Inferior parietal cortex (tissue), 1 donor: Measurements from ENCODE around the gene HIVEP1.

Experiments
- DNase-seq: peaks from one replicate; pipeline ENCODE4 v3.0.0-alpha.2; 2016; ENCODE audit errors: extremely low spot score

The HIVEP1 gene

DNA sequence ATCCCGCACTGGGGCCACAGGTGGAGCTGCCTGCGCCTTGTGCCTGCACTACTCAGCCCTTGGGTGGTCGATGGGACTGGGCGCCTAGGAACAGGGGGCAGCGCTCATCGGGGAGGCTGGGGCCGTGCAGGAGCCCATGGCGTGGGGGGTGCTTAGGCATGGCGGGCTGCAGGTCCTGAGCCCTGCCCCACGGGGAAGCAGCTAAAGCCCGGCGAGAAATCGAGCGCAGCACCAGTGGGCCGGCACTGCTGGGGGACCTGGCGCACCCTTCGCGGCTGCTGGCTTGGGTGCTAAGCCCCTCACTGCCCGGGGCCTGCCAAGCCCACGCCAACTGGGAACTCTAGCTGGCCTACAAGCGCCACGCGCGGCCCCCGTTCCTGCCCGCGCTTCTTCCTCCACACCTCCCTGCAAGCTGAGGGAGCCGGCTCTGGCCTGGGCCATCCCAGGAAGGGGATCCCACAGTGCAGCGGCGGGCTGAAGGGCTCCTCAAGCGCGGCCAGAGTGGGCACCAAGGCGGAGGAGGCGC, 5.8 kb downstream of the HIVEP1 start:
- no peak for DNase-seq

DNA sequence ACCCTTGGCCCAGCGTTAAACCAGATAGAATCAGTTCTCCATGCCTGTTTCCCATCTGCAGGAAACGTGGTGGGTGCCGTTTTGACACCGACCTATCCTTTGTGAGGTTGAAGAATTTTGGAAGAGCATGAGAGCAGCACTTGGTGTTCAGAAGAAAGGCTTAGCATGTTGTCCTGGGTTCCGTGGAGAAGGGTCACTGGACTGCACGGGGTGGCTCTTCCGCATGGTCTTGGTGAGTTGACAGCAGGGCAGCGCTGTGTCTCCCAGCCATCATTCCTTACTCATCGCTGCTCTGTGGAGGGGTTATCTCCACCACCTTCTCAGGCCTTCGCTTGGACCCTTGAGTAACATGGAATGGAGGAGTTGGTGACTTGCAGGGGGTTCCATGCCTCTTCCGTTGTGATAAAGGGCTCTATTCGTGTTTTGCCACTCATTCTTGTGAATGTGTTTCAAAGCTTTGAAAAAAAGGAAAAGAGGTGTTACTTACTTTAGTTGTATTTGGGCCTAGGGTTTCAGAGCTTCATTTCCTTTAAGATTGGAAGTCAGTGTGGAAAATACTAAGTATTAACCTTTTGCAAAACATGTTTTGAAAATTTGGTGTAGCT, 8.2 kb downstream of the HIVEP1 start:
- no peak for DNase-seq

DNA sequence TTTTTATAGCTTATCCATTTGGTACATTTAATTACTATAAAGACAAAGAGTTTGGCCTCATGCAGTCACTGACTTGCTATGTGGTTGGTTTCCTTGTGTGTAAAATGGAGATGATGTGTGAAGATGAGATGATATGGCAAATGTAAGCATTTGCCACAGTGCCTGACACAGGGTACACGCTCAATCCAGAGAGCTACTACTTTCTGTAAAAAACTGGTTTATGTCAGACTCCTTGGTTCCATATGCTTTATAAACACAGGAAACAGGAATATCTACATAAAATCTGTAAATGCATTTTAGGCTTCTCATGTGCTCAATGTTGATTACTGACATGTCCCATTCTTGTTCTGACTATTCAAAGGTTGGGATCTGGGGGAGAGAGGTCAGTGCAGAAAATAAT, 10.4 kb downstream of the HIVEP1 start:
- no peak for DNase-seq

DNA sequence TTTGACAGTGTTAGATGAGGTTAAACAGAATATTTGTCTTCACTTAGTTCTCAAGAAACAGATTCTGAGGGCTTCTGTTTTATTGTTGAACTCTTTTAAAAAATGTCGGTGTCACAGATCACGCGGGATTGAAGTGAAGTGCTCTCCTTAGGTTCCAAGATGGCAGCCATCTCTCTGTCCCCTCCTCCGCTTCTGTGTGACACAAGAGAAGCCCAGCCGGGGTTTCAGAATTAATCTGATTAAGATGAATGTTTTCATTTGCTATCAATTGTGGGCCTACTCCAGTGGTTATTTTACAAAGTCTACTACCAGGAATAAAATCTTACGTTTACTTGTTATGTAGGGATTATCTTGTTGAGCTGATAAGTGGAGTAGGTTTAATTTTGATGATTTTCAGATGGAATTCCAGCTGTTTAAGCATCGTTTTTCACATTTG, 10.9 kb downstream of the HIVEP1 start:
- no peak for DNase-seq

DNA sequence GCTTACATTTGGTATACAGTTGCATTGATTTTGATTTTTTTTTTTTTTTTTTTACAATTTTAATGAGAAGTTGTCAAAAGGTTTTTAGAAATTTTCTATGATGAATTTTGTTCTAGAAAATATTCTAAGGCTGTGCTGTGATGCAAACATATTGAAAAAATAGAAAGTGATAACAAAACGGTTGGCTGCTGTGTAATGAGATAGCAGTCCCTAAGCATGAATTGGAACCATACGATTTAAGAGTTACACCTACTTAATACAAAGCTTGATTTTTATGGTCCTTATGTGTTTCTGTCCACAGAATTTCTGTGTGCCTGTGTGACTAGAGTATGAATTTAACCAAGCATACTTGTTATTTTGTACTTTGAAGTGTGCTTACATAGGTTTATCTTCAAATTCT, 12.1 kb downstream of the HIVEP1 start:
- no peak for DNase-seq

DNA sequence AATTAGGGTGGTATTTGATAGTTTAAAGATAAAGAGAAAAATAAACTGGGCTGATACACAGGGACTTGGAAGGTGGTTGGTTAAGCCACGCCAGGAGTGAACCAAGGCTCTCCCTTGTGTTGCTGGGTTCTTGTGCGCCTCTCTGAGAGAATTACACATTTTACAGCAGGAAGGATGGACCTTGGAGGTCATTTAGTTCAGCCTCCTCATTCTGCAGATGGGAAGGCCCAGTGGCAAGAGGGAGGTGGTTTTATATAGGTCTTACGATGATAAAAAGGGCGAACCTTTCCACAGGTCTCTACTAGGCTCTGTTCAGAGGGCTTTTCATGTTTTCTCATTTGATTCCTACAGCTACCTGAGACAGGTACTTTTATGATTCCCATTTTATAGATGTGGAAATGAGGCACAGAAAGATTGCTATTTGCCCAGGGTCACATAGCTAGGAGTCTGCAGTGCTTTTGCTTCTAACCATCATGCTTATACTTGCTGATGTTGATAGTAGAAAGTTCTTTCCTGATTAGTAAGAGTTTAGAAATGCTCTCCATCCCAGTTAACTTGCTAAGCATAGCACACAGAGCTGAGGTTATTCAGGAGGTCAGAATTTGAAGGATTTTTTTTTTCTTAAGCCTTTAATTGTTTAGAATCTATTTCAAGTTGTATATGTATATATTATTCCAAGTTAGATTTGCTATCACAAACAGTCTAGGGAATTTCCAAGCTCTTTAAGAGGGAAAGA, 12.8 kb downstream of the HIVEP1 start:
- no peak for DNase-seq

DNA sequence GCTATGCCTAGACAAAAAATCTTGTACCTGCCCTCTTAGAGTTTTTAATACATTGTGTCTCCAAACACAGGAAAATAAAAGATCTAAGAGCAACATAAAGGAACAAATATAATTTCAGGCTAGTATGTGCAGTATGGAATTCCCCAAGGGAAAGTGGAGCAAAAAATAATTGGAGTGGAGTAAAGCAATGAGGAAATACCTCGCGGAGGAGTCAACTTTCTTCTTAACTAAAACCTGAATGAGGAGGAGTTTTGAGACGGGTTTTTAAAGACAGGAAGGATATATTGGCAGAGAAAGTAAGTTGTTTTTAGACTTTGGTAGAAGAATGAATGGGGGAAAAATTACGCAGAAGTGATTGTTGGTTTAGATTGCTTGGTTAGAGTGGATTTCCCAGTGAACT, 14.0 kb downstream of the HIVEP1 start:
- no peak for DNase-seq

DNA sequence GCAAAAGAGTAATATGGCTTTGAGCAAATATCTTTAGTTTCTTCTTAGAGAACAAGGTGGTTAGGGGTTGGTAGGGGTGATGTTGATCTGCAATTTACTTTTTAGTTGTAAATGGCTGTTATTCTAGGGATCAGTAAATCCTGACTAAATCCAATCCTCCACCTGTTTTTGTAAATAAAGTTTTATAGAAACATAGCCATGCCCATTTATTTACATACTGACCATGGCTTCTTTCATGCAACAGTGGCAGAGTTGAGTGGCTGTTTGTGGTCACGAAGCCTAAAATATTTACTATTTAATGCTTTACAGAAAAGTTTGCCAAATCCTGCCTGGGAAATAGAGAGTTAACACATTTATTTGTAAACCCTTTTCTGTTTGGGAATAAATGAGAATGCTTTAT, 14.7 kb downstream of the HIVEP1 start:
- DNase-seq, result no peak

DNA sequence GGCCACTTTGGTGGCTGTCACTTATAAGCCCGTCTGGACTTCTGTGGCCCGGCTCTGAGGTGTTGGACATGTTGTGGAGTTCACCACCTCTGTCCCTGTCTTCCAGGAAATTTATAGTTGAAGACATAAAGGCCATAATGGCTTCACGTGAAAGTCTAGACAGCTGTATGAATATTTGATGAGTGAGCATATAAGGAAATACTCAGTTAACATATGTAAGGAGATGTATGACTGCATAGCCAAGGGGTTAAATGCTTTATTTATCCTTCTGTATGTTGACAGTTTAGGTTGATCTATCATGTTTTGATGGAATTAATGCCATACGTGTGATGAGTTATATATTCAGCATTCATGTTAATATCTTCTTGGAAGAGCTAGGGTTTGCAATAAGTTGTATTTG, 16.1 kb downstream of the HIVEP1 start:
- no peak for DNase-seq

DNA sequence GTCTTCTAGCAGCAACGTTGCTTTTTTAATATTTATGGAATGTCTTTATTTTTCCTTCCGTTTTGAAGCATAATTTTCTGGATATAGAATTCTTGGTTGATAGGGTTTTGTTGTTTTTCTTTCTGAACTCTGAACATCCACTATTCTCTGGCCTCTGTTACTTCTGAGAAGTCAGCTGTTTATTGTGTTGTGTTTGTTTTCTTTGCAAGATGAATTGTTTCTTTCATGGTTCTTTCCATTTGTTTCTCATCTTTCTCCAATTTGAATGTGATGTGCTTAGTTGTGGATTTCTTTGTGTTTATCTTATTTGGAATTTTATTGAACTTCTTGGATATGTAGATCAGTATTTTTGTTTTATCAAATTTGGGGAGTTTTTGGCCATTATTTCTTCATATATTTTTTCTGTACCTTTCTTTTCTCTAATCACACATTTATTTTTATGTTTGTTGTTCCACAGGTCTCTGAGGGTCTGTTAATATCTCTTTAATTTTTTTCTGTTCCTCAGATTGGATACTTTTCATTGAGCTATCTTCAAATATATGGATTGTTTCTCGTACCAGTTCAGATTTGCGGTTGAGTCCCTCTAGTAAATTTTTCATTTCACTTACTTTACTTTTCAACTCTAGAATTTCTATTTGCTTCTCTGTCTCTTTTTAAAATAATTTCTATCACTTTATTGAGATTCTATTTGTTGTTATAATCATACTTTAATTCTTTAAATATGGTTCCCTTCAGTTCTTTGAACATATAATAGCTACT, 18.0 kb downstream of the HIVEP1 start:
- no peak for DNase-seq

DNA sequence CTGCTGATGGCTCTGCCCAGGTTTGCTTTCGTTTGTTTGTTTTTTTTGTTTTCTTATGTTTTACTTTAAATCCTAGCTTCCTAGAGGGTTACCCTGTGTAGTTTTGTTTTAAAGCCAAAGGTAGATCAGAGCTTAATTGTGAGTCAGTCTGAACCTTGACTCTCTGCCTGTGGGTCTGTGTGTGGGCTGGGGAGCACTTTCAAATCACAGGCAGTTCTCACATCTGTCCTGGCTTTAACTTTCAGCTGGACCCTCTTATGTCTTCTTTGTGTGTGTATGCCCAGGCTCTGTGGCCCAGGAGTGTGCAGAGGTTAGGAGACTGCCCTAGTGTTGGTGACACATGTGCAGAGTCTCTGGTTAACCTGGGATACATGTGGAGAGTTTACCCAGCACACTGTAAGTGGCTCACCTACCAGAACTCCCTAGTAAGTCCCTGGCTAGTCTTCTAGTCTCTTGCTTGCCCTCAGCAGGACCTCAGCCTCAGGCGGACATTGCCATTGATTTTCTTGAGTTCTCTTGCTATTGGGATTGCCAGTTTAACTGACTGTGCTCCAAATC, 19.0 kb downstream of the HIVEP1 start:
- DNase-seq, result no peak

DNA sequence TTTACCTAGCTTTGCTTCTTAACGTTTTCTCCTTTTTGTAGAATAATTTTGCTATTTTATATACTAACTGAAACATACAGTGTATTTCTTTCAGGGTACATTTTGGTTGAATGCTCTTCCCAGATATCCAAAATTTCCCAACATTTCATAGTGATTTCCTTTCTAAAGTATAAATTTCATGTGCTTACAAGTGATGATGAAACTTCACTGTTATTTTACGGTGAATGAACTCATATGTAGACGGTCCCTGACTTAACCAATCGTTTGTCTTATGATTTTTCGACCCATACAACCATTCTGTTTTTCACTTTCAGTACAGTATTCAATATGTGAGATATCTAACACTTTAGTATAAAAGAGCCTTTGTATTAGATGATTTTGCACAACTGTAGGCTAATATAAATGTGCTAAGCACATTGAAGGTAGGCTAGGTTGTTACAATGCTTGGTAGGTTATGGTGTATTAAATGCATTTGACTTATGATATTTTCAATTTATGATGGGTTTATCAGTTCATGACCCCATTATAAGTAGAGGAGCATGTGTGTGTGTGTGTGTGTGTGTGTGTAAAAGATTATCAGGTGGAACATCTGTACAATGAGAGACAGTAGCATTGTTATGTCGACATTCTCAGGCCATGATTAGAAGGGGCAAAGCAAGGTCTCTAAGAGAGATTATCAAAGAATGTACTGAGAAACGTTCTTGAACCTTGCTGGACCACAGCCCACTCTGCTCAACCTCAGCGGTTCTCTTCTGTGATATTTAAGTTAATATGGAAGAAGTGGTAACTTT, 20.9 kb downstream of the HIVEP1 start:
- no peak for DNase-seq

DNA sequence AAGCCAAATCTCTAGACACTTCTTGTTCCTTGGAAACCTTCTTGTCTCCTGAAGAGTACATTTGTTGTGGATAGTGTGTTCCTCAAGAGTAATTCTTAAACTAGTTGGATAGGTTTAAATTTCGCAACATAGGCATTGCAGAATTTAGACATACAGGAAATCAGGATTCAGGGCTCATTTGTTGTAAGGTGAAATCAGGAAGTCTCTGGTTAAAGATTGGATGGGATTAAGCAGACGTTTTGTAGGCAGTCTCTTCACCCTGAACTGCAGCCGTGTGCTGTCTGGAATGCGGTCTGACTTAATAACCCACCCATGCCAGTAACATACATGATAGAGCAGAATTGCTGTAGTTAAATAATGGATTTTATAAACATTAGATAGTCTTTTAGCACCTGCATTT, 21.7 kb downstream of the HIVEP1 start:
- DNase-seq, result no peak

DNA sequence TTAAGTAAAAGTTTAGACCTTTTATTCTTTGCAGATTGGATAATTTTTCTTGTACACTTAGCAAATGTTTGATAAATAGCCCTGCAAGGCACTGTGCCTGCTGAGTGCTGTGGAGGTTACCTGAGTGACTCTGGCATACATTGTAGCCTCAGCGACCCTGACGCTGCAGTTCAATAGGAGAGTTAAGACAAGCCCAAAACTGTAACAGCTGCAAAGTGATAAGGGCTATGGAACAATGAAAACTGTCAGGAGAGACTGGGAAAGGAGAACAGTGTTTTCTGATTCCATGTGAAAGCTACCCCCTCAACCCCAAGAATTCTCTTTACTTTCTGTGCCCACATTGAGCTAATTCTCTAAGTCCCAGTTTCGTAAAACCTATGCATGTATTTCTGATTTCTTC, 22.2 kb downstream of the HIVEP1 start:
- DNase-seq, result no peak

DNA sequence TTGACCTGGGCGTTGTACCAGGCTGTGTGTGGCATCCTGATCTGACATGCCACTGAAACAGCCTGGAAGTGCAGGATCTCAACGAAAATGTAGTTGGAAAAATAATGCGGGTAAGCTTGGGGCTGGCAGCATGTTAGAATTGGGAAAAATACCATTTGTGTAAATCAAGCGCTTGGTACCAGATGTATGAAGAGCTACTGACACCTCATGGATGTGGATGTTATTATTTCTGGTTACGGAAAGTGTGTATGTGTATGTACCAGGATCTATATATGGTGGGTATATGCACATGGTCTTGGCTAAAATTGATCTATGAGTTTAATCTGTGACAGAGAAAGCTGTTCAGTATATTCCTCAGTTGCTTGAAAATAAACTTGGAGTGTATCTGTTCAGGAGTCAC, 22.7 kb downstream of the HIVEP1 start:
- DNase-seq, result no peak

DNA sequence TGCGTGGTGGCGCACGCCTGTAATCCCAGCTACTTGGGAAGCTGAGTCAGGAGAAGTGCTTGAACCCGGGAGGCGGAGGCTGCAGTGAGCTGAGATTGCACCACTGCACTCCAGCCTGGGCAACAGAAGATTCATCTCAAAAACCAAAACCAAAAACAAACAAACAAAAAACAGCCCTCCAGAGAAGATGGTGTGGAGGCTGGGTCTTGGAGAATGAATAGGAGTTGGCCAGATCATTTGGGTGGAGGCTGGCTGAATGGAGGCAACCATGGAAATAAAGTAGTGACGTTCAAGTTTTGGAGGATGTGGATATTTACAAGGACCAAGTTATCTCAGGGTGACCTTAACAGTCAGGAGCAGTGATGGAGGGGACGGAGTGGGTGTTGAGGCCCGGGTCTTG, 24.7 kb downstream of the HIVEP1 start:
- no peak for DNase-seq

DNA sequence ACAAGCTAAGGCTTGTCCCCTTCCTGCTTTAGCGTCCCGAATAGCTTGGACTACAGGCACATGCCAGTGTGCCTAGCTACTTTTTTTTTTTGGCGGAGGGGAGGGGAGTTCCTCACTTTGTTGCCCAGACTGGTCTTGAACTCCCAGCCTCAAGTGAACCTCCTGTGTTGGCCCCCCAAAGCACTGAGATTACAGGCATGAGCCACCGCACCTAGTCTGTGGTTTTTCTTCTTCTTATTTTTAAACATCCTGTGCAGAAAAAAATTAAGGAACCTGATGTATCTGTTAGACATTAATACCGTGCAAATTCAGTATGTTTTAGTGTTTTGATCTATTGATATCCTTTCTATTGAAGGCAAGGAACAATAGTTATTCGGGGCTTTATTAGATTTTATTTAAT, 25.7 kb downstream of the HIVEP1 start:
- no peak for DNase-seq

DNA sequence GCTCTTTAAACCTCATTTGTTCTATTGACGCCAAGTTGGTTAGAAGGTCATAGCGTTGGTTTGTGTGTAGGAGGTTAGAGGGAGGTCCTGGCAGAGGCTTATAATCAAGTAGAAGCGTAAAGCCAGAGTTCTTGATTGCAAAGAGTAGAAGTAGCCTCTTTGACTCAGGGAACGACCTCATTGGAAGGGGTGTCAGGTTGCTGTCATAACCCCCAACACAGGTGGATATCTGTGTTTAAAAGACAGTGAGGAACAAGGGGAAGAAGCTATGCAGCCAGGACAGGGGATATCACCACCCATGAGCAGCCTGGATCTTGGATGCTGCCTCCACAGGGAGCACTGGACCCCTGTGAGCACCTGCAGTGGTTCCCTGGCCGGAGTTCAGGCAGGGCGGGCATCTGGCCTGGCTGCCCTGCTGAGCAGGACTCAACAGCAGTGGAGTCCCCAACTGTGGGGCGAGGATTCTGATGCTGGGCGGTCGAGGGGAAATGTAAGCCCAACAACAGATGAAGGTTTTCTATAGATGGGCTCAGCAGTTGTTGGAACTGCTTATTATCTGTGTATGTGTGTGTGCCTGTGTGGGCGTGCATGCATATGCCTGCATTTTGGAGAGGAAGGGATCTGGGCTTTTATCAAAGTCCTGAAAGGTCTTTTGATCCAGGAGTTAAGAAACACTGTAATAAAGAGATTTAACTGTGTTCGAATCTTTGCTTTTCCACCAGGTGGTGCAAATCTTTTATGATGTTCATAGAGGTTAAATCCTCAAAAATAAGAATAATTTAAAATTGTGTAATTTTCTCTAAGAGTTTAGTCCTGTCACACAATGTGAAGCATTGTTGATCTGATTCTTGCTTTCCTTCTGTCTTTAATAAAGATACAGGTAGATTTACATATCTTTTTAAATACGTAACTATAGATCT, 27.7 kb downstream of the HIVEP1 start:
- no peak for DNase-seq

DNA sequence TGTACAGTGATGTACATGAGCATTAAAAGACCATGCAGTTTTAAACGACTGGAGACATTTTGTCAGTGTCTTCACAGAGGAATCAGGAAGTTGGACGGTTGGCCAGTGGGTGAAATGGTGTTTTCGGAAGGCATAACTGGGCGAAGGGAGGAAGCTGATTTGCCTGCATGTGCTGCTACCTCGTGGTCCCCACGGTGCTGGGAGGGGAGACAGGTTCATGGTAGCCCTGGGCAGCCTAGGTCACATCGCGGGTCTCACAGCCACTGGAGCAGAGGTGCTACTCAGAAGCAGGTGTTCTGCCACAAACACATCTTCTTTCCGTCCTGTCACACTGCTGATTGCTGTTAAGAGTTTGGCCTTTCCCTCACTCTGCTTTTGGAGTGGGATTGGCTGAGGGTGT, 35.2 kb downstream of the HIVEP1 start:
- DNase-seq, result no peak

DNA sequence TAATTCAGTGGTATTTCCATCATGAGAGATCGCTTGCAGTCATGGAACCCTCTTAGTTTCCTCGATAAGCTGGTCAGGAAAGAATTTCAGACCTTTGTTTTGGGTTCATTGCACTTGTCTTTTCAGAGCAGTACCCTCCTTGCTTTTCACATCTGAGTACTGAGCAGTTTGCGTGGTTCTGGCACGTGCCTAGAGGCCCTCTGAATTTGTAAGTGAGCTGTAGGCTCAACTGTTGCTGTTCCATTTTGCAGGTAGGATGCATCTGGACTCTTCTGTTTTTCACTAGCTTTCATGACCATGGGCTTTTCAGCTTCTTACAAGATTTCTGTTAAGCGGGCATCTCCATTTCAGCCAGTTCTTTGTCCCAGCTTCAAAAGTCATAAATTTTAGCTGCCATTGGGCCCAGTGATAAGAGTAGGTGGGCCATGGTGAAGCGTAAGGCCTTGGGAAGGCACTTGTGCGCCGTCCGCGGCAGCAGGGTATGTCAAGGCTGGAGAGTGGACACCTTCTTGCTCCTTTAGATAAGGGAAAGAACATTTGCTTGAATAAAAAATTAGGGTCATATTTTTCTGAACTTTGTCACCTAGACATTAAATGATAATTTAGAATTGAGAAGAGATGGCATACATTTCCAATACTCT, 35.8 kb downstream of the HIVEP1 start:
- DNase-seq, result no peak
